H1 (cell line): Measurements from ENCODE around the gene PTPRT. TPM values are rescaled to one million over a fixed set of nuclear protein-coding genes. Genes with fewer than 3 reads are reported as not detected.

Experiments used
- CTCF ChIP-seq, 3 experiments: IDR thresholded peaks; 1 replicate in 2 of 3; 2 replicates in 1 of 3; pipeline versions ENCODE4 v1.5.1 to v1.6.1; 2011; ENCODE audit warnings: low read length in 3 of 3, mild to moderate bottlenecking in 3 of 3, inconsistent platforms in 2 of 3, low read depth in 1 of 3, moderate library complexity in 1 of 3; ENCODE audit not compliant: insufficient read depth in 1 of 3; ENCODE audit errors: control extremely low read depth in 1 of 3
- NRF1 ChIP-seq: IDR thresholded peaks from 2 replicates; pipeline ENCODE4 v1.6.1; 2011; ENCODE audit warnings: mild to moderate bottlenecking, low read depth, low read length, improper control_type of control experiment
- polyA plus RNA-seq, 7 experiments: library from polyadenylated mRNA; depleted of rRNA in 3 of 7; stranded (reverse) in 5 of 7; unstranded in 2 of 7; fragments of >200 nt in 5 of 7; fragments of 200-250 nt in 2 of 7; gene quantifications; 1 replicate in 5 of 7; 2 replicates in 1 of 7; 4 replicates in 1 of 7; pipeline versions ENCODE4 v1.2.1 to v1.2.3, GENCODE V29; 2011 to 2013; ENCODE audit warnings: missing spikeins in 2 of 7, mixed read lengths in 2 of 7
- total RNA-seq: library from RNA; stranded (reverse); fragmentation: NEBNext Ultra II Directional; extraction: Animal tissue kit (Norgen Biotek cat#: 25700); gene quantifications from 2 replicates; pipeline ENCODE4 v1.2.1, GENCODE V29; 2021

Gene PTPRT
- total and polyA plus RNA-seq, 2 of the 8 experiments (the other 6 are each of a cell fraction or from before 2014, with no cell fraction given) = 0.33 to 1.8 TPM

- no peak for TF ChIP-seq CTCF (IDR thresholded peaks at IDR 0.05; ENCODE audit: control extremely low read depth in 1 of 3, insufficient read depth in 1 of 3, low read depth in 1 of 3, low read length in 3 of 3)
- TF ChIP-seq NRF1 = no peak
Measured at GRCh38 chr20:42855896-42856295, 333.8 kb downstream of the PTPRT start (continued).
